Fibroblast of pulmonary artery (primary cell): Measurements from ENCODE around the gene ATG2B.

Experiments
- DNase-seq: peaks from one replicate; pipeline ENCODE4 v3.0.0-alpha.2; 2010; ENCODE audit warnings: low read depth
- H3K4me3 ChIP-seq: replicated peaks from 2 replicates; pipeline ENCODE4 v1.5.1; 2011; ENCODE audit warnings: low read depth, mild to moderate bottlenecking, control low read depth, low read length, moderate library complexity
- TF ChIP-seq, protein P1 (sequence below): IDR thresholded peaks from 2 replicates; pipeline ENCODE4 v1.5.1; 2011; ENCODE audit warnings: mild to moderate bottlenecking, control low read depth, low read length, inconsistent platforms; ENCODE audit errors: missing control alignments

ATG2B gene

DNA sequence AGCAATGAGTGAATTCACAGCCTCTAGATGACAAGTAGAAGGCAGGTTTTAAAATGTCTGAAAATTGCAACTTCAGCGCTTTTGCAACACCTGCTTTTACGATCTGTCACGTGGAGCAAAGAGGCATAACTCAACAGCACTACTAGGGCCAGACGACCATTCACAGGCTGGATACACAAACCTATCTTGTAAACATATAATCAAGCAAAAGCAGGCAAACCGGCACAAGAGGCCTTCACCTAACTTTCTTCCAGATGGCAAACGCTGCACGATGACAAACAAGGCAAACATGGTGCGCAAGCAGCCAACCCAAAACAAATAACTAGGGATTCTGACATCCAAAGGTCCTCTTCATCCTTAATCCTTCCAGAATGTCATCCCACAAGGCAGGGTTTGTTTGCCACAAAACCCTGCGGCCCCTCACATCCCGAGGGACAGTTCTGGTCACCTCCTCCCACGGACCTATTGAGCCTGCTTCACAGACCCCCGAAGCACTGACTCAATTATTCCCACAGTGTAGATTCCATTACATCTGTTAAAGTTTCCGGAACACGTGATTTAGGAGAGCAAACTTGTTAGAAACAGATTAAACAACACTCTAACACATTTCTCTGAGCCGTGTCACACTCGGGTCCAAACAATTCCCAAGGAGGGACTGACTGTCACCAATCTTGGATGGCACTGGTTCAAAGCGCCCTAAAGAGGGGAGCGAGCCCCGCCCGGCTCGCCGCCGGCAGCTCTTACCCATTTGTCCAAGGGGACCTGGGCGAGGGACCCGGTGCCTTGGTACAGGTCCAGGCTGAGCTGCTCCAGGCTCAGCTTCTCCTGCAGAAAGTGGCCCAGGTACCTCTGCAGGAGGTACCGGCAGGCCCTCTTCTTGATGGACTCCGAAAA lies 823 bp downstream of the ATG2B start:
- peak overlapping the region; percentile 94 for H3K4me3 ChIP-seq
- peak; percentile 54 for DNase-seq
- TF ChIP-seq, protein P1, sequence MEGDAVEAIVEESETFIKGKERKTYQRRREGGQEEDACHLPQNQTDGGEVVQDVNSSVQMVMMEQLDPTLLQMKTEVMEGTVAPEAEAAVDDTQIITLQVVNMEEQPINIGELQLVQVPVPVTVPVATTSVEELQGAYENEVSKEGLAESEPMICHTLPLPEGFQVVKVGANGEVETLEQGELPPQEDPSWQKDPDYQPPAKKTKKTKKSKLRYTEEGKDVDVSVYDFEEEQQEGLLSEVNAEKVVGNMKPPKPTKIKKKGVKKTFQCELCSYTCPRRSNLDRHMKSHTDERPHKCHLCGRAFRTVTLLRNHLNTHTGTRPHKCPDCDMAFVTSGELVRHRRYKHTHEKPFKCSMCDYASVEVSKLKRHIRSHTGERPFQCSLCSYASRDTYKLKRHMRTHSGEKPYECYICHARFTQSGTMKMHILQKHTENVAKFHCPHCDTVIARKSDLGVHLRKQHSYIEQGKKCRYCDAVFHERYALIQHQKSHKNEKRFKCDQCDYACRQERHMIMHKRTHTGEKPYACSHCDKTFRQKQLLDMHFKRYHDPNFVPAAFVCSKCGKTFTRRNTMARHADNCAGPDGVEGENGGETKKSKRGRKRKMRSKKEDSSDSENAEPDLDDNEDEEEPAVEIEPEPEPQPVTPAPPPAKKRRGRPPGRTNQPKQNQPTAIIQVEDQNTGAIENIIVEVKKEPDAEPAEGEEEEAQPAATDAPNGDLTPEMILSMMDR = no peak

DNA sequence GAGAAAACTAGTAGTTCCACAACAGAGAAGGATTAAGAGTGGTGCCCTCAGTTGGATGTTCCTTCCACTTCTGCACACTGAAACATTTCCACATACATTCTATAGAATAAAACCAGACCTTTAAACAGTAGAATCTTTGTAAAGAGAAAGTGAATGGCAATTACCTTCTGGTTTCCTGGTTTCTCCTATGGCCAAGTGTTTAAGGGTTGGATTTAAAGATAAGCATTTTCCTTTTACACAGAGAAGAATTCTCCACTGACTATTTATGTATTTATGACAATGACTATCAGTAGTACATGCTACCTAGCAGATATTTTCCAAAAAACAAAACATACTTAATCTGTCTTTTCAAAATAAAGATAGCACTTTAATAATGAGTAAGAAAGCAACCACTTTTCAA lies 3.2 kb downstream of the ATG2B start:
- DNase-seq = no peak
- TF ChIP-seq, protein P1 = no peak
- H3K4me3 ChIP-seq = no peak overlapping the region

GRCh38 chr14:96357216-96357615 lies 5.9 kb downstream of the ATG2B start:
- no peak overlapping the region for H3K4me3 ChIP-seq
- DNase-seq = no peak

DNA sequence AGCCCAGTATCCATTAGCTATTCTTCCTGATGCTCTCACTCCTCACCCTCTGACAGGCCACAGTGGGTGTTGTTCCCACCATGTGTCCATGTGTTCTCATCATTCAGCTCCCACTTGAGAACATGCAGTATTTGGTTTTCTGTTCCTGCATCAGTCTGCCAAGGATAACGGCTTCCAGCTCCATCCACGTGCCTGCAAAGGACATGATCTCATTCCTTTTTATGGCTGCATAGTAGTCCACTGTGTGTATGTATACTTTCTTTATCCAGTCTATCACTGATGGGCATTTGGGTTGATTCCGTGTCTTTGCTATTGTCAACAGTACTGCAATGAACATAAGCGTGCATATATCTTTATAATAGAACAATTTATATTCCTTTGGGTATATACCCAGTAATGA lies 8.9 kb downstream of the ATG2B start:
- H3K4me3 ChIP-seq = no peak overlapping the region
- TF ChIP-seq, protein P1 = no peak
- no peak for DNase-seq

More at GRCh38 chr14:96357216-96357615, 5.9 kb downstream of the ATG2B start:
- TF ChIP-seq, protein P1 = no peak

DNA sequence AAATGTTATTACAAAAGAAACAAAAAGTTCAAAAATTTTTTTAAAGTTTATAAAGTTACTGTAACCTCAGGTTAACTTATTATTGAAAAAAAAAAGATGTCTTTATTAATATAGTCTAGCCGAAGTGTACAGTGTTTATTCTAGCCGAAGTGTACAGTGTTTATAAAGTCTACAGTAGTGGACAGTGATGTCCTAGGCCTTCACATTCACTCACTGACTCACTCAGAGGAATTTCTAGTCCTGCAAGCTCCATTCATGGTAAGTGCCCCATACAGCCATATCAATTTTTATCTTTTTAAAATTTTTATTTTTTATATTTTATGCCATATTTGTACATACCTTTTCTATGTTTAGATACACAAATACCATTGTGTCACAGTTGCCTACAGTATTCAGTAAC lies 10.4 kb downstream of the ATG2B start:
- TF ChIP-seq, protein P1 = no peak
- DNase-seq = no peak
- no peak overlapping the region for H3K4me3 ChIP-seq

DNA sequence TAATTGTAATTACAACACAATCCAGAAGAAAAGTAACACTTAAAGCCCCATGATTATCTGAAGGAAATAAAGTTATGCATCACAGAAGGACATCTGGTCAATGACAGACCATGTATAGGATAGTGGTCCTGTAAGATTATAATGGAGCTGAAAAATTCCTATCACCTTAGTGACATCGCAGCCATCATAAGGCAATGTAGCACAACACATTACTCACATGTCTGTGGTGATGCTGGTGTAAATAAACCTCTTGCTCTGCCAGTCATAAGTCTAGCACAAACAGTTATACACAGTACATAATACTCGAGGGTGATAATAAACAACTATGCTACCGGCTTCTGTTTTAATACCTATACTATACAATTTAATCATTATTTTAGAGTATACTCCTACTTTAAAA lies 11.2 kb downstream of the ATG2B start:
- DNase-seq = no peak
- TF ChIP-seq, protein P1 = no peak
- H3K4me3 ChIP-seq = no peak overlapping the region
